GM21717 (cell line): ENCODE measurements around the gene MTERF4.

Experiments
- ATAC-seq: cut with Tn5 transposase; IDR thresholded peaks from one replicate; pipeline ENCODE4 v1.9.1; 2021; ENCODE audit warnings: mild to moderate bottlenecking, moderate library complexity; ENCODE audit not compliant: unreplicated experiment

The MTERF4 gene

DNA sequence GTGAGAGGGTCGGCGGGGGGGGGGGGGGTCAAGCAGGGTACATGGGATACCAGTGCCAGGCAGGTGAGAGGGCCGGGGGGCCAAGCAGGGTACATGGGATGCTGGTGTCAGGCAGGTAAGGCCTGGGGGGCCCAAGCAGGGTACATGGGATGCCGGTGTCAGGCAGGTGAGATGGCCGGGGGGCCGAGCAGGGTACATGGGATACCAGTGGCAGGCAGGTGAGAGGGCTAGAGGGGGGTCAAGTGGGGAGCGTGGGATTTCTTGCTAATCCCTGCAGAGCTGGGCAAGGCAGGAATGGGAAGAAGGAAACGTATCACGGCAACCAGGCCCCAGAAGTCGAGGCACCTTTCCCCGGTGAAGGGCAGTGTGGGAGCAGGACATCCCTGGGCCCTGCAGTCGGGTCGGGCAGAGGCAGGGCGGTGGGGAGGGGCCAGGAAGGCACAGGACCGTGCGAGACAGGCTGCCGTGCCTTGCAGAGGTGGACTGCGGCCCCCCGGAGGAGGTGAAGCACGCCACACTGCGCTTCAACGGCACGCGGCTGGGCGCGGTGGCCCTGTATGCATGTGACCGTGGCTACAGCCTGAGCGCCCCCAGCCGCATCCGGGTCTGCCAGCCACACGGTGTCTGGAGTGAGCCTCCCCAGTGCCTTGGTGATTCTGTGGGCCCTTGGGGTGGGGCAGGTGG is 49.3 kb downstream of the MTERF4 start:
- no peak for ATAC-seq

- ATAC-seq: no peak
Observed at GRCh38 chr2:241051578-241052487, 50.3 kb downstream of the MTERF4 start.

DNA sequence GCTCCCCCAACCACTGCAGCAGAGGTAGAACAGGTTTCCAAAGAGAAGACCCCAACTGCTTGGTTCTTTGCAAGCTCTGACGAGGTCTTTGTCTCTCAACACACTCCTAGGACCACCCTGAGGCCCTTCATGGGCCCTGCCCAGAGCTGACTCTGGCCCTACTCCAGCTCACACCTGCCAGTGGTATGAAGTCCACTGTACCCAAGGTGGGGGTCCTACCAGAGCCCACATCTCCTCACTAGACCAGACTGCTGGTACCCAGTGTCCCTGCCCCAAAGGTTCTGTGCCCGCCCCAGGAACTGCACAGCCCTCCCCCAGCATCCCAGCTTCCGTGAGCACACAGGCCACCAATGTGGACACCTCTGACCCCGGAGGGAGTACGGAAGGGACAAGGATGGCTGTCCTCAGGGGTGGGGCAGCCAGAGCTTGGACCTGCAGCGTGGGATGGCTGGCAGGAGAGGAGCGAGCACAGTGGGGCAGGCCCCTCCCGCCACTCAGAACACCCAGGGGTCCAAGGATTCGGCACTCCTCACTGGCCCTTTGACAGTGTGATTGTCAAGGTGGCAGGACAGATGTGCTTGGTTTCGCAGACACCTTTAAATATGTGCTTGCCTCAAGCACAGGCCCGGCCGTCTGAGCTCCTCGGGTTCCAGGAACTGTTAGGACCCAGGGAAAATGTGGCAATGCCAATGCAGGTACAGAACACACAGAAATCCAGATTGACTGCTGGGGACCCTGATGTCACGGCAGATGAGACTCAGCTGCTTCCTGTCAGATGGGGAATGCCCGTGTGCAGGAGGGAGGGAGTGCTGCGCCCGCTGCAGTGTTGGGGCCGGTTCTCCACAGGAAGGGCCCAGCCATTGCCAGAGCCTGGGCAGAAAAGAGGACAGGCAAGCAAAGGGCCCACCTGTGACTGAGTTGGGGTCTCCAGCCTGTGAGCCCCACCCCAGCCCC is 51.2 kb downstream of the MTERF4 start:
- no peak for ATAC-seq

- no peak for ATAC-seq
Observed at GRCh38 chr2:241049739-241050623, 52.1 kb downstream of the MTERF4 start.

DNA sequence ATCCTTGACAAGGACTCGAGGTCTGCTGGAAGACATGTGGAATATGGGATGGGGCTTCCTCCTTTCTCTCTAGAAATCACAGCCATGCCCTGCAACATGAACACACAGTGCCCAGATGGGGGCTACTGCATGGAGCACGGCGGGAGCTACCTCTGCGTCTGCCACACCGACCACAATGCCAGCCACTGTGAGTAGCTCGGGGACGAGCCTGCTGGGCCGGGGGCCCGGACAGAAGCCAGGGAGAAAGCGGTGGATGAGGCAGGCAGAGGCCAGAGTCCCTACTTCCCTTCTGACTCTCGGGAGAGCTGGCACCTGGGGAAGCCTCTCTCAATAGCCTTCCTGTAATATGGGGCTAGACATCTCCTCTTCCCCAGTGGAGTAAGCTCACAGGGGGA is 53.1 kb downstream of the MTERF4 start:
- no peak for ATAC-seq

- ATAC-seq: no peak
Observed at GRCh38 chr2:241048149-241048948, 53.7 kb downstream of the MTERF4 start.

DNA sequence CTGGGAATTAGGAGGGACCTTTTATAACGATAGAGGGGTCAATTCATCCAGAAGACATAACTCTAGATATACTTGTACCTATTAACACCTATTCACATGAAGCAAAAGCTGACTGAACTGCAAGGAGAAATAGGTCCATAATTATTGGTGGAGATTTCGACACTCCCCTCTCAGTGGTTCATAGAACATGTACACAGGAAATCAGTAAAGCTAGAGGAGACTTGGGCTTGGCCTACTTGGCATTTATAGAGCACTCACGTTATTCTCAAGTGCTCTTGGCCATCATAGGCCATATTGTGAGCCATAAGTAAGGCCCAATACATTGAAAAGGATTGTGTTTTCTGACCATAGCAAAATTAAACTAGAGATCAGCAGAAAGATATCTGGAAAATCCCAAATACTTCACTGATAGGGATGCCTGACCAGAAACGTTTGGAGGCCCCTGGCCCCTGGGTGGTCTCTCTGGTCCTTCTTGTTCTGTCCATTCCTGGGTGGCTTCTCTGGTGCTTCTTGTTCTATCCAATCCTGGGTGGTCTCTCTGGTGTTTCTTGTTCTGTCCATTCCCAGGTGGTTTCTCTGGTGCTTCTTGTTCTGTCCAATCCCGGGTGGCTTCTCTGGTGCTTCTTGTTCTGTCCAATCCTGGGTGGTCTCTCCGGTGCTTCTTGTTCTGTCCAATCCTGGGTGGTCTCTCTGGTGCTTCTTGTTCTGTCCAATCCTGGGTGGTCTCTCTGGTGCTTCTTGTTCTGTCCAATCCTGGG is 54.7 kb downstream of the MTERF4 start:
- ATAC-seq: no peak
